HG03469 (cell line): ENCODE results near the gene HMOX2.

Experiments
- ATAC-seq: cut with Tn5 transposase; IDR thresholded peaks from one replicate; pipeline ENCODE4 v1.9.1; 2021; ENCODE audit warnings: mild to moderate bottlenecking, moderate library complexity, moderate number of reproducible peaks; ENCODE audit not compliant: unreplicated experiment

Gene HMOX2

DNA sequence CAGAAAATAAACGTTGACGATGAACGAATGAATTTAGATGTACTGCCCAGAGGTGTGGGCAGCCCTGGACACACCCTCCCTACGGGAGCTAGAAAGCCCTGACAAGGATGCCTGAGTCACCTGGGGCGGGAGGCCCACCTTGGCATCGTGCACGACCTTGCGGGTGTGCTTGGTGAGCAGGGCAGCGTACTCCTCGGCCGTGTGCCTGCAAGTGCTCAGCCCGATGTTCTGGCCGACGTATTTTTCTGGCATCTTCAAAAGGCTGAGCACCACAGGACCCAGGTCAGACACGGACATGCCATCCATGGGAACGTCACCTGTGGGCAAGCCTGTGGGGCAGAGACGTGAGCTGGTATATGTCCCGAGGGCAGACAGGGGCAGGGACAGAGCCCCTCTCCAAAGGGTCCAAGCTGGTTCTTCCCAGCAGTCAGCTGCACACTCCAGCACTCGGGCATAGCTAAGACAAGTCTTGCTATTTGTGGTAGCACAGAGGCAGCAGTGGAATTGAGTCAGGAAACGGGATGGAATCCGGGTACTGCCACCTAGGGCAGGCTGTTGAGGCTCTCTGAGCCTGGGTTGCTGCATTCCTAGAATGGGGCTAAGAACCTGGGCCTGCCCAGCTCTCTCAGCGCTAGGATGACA is 12.6 kb upstream of the HMOX2 start:
- ATAC-seq = no peak

DNA sequence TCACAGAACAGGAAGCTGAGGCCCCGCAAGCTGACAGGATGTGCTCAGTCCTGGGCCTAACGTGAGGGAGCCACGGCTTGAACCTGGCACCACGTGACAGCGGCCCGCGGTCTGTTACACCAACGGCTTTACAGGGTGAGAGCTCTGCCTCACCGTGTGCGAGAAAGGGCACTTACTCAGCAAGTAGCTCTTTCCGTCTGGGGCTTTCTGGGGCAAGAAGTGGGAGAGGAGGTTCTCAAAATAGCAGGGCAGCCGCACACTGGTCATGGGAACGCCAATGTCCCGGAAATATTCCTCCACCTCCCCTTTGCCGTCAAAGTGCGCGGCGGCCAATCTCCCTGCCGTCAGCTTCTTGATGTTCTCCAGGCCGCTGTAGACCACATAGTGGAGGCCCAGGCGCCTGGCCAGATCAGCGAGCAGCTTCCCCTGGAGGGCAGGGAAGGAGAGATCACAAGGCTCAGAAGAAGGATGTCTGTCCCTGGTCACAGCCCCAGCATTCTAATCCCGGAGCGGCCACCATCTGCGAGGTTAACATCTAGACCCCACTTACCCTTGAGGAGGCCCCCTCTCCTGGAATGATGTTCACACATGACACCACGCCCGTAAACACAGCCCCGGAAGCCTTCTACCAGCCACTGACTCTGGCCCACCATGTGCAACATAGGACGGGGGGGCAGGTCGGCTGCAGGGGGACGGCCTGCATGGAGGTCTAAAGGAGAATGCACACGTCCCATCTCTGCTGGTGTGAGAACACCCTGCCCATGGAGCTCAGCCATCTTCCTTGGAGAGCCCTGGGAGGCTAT is 10.0 kb upstream of the HMOX2 start:
- no peak for ATAC-seq

DNA sequence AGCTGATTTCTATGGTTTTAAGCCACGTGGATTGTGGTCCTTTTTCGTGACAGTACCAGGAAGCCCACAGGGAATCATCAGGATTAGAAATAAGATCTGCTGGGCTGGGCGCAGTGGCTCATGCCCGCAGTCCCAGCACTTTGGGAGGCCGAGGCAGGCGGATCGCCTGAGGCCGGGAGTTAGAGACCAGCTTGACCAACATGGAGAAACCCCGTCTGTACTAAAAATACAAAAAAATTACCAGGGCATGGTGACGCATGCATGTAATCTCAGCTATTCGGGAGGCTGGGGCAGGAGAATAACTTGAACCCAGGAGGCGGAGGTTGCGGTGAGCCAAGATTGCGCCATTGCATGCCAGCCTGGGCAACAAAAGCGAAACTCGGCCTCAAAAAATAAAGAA is 8.3 kb upstream of the HMOX2 start:
- ATAC-seq = no peak

DNA sequence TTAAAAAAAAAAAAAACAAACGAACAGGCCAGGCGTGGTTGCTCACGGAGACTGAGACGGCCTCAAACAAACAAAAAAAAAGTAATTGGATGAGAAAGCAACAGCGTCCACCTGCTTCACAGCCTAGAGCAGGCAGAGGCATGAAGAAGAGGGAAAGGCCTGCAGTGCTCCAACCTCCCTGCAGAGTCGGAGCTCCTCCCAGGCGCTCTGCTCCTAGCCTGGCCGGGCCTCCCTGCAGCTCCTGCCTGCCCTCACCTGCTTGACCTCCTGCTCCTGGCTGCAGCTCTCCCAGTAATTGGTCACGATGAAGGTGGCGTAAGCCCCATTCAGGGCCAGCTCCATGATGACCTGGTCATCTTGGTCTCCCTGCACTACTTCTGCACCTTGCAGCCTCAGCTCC is 7.2 kb upstream of the HMOX2 start:
- ATAC-seq = no peak

DNA sequence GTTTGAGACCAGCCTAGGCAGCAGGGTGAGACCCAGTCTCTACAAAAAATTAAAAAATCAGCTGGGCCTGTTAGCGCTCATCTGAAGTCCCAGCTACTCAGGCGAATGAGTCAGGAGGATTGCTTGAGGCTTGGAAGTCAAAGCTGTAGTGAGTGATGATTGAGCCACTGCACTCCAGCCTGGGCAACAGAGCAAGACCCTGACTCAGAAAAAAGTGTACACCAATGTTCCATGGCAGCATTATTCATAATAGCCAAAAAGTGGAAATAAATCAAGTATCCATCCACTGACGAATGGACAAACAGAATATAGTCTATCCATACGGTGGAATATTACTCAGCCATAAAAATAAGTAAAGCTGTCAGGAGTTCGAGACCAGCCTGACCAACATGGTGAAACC is 4.3 kb upstream of the HMOX2 start:
- ATAC-seq = no peak

DNA sequence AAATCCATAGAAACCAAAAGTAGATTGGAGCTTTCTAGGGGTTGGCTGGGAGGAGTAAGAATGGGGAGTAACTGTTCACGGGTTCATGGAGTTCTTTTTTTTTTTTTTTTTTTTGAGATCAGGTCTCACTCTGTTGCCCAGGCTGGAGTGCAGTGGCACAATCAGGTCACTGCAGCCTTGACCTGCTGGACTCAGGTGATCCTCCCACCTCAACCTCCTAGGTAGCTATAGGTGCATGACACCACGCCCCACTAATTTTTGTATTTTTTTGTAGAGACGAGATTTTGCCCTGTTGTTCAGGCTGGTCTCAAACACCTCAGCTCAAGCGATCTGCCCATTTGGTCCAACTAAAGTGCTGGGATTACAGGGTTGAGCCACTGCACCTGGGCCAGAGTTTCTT is 3.3 kb upstream of the HMOX2 start:
- ATAC-seq = no peak

DNA sequence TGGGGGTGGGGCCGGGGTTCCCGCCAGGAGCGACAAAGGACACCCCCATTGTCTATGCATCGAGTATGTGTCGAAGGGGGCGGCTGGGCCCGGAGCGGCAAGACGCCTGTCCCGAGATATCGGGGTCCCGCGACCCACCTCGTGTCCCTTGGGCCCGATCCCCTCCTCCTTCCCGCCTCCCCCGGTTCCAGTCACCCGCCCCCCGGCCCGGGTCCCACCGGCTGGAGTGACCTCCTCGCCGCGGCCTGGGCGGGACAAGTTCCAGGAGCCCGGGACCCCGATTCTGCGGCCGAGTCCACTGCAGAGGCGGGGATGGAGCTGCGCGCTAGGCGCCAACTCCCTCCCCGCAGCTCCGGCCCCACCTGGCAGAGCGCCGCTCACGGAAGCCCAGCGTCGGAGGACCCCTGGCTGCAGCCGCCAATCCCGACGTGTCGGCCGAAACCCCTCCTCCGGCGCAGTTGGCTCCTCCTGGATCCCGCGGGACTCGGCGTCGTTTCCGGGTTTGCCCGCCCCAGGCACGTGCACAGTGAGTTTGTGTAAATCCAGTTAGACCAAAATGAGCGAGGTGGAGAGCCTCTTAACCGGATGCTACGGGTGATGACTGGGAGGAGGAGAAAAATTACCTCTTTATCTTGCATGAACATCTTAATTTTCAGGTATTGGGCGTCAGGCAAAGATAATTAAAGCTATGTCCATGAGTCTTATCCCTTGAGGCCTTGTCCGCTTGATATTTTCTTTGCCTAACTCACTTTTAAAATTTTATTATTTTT is 1.8 kb upstream of the HMOX2 start, which contains the start of gene NMRAL1:
TSS of gene NMRAL1 (minus strand) at position 434 of the 770 bp plus-strand sequence. CDS start 493 bp downstream, outside the sequence.
- peak; percentile 34 for ATAC-seq

DNA sequence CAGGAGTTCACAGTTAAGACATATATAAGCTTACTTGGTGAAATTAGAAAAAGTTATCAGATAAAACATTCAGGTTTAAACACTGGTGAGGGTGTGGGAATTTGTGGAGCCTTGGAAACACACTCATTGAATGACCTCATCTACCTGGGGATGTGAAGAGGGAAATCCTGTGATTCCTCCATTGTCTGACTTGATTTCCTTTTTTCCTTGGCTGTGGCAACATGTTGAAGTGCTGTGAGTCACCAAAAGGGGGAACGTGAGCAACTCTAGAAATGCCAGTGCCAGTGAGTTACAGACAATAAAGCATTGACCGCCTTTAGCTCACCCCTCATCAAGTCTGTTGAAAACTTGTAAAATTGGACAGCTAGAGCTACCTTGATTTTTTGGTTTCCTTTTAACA is 1.8 kb downstream of the HMOX2 start:
- no peak for ATAC-seq

DNA sequence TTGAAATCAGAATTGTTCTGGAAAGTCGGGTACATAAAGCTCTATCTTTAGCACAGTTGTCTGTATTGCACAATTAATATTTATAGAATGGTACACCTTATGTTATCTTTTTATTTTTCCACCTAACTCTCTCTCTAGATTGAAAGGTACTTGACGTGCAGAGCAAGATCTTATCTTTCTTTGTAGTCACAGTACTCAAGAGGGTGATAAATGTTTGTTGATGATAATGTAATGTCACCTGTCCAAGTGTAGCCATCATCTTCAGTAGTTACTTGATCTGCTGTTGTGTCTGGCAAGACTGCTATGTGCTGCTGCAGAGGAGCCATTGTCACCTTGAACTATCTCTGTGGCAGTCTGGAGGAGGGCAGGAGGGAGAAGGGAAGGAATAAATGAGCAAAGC is 5.3 kb downstream of the HMOX2 start:
- ATAC-seq = no peak

DNA sequence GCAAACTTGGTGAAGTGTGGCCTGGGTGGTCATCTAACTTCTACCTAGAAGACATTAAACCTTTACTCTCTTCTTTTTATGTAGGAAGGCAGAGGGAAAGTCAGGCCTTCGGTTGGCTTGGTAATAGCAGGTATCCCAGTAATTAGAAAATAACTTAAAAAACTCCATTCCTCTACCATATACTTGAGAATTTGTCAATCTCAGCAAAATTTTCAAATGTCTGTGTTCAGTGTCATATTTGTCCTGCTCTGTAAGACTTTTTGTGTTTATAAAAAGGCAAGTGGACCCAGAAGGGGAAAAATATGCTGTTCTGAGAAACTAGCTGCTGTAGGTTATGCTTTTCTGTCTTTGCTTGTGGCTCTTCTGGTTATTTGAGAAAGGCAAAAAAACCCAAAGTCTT is 5.8 kb downstream of the HMOX2 start:
- no peak for ATAC-seq

DNA sequence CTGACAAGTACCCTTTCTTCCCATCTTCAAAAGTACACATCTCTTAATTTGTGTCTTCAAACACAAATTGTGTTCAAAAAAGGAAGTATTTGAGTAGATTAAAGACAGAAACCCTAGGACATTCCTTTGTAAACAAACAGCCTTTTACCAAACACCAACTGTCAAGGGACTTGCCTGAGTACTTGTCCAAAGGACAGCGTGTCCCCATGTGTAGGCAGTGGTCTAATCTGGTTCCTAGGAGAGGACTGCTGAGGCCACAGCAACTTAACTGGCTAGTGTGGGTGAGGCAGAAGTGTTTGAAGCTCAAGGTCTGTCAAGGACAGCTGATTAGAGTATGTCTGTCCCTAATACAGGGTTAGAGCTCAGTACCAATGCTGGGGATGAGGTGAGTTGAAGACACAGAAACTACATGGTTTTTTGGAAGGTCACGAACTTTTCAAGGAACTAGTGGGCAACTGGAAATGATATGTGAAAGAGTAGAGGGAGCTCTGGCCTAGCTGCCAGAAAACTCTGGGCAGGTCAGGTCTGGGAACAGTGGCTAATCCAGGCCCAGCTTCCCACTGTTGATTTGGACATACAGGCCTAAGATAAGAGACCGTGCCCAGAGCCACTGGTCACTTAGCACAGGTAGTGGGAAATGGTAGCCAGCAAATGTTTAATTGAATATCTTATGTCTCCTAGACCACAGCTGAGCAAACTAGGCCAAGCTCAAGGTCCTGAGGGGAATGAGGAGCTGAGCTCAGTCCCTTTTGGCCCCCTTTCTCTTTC is 10.1 kb downstream of the HMOX2 start:
- no peak for ATAC-seq

DNA sequence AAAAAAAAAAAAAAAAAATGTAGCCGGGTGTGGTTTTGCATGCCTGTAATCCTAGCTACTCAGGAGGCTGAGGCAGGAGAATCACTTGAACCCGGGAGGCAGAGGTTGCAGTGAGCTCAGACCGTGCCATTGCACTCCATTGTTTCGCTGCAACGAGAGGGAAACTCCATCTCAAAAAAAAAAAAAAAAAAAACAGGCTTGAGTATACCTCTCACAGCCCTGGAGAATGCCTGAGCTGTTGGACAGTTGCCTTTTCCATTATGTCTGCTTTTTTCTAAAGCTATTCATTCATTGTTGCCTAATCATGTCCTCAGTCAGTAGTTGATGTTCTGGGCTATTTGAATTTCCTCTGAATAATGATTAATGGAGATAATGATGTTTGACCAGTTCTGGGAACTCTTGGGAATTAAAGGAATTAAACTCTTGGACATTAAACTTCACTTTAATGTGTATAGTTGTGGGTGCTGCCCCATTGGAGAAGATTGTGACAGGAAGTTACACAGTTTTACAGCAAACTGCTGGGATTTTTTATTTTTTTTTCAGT is 11.8 kb downstream of the HMOX2 start:
- ATAC-seq = no peak

DNA sequence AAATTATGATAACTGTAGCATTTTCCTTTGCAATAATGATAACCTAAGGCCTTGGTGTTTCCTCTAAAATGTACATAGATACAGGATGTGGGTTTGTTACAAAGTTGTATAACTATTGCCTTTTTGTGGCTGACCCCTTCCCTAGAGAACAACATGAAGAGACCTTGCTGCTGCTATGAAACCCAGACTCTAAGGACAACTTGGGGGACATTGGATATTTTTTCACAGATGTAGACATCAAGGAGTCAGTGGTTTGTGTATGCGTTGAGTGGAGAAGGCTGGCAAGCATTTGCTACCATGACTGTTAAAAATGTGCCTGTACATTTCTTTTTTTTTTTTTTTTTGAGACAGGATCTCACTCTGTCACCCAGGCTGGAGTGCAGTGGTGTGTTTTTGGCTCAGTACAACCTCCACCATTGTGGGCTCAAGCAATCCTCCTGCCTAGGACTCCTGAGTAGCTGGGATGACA is 12.3 kb downstream of the HMOX2 start:
- ATAC-seq = no peak

DNA sequence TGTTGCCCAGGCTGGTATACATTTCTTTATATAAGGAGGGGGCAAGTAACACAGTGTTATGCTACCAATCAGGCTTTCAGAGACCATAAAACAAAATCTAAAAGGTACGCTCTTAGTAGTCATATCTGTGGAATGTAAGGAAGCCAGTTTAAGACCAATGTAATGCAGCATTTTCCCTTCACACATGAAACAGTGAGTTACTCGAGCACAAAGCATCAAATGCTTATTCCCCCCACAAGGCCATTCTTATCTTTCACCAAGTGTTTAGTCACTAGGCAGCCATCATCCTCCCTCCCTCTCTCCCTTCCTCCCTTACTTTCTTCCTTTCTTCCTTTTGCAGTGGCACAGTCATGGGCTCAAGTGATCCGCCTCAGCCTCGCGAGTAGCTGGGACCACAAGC is 12.8 kb downstream of the HMOX2 start:
- ATAC-seq = no peak

DNA sequence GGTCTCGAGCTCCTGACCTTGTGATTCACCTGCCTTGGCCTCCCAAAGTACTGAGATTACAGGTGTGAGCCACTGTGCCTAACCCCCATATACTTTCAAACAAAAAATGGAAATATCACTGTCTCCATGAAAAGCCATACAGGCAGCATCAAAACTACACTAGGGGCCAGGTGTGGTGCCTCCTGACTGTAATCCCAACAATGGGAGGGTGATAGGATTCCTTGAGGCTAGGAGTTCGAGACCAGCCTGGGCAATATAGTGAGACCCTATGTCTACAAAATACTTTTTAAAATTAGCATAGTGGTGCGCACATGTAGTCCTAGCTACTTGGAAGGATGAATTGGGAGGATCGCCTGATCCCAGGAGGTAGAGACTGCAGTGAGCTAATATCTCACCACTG is 15.7 kb downstream of the HMOX2 start:
- ATAC-seq = no peak

DNA sequence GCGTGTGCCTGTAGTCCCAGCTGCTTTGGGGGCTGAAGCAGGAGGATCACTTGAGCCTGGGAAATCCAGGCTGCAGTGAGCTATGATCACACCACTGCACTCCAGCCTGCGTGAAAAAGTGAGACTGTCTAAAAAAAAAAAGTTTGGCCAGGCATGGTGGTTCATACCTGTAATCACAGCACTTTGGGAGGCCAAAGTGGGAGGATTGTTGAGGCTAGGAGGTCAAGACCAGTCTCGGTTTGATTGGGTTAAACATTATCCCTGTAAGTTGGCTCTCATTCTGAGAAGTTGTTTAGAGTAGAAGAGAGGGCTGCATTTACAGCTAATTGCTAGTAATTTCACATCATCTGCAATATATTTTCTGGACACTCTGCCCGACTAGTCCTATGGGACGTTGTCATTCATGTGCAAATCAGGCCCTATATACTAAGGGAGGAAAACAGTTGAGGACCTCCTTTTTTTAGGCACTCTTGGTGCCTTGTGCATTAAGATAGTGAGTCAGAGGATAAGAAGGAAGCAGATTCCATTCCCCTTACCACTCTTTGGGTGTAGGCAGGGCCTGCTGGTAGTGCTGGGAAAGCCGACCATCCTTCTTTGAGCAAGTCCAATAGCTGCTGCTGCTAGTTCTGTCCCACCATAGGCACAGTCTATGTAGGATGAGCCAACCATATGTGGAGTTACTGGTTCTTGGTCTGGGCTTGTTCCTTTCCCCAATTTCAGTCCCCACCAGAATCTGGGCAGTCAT is 18.7 kb downstream of the HMOX2 start:
- ATAC-seq = no peak

DNA sequence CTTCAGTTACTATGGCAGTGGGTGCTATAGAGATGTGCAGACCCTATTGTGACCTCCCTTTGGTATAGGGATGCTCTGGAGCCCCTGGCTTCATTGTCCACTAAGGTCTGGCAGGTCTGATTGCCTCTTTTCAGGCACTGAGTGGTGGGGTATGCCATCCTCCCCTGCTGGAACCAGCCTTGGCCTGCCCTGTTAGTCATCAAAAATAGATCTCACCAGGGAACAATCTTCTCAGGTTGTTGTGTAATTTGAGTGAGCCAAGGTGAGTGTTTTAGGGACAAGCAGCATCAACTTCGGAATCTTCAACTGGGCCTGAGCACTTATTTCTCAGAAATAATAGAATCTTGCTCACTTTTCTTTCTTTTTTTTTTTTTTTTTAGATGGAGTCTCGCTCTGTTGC is 19.6 kb downstream of the HMOX2 start:
- ATAC-seq = no peak

DNA sequence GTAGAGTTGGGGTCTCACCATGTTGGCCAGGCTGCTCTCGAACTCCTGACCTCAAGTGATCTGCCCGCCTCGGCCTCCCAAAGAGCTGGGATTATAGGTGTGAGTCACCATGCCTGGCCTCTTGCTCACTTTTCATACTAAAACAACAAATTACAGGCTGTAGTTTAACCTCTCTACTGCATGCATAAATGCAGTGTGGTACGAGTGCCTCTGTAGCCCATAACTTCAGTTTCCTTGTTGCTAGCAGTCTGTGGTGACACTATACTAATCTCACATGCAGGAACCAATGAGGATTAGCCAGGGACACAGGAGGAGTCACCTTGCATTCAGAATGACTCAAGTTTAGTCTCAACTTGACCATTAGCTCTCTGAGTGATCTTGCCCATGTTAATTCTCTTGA is 20.1 kb downstream of the HMOX2 start:
- no peak for ATAC-seq

DNA sequence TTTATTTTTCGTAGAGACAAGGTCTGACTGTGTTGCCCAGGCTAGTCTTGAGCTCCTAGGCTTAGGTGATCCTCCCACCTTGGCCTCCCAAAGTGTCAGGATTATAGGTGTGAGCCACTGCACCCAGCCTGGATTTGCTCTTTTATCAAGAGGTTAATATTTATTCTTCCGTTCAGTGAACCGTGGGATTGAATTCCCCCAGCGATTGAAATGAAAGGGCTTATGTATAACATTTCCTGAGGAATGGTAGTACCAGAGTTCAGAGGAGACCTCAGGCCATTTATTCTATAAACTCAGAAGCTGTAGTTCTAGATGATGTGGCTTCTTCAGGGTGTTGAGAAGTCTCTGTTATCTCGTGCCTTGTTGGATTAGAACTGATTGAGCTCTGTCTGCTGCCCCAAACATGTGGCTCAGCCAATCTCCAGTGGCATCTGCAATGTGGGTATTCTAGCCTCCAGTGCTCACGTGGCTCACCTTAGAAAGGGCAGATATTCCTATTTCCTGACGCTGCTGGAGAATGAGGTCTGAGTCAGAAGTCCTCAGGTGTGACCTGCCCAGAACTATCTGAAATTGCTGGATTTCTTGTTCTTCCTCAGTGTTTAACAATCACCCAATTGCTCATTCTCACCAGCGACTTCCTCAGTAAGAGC is 22.5 kb downstream of the HMOX2 start:
- ATAC-seq = no peak

DNA sequence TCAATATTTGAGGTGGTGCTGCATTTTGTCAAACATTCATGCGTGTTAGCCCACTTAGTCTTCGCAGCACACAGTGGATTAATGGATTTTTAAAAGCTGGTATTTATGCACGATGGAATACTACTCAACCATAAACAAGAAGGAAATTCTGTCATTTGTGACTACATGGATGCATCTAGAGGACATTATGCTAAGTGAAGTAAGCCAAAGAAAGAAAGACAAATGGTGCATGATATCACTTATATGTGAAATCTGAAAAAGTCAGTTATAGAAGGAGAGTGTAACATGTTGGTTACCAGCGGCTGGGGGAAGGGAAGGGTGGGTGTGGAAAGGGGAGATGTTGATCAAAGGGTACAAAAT is 23.0 kb downstream of the HMOX2 start:
- no peak for ATAC-seq
